Esophagus squamous epithelium (tissue), 4 donors: Measurements from ENCODE around the gene RCAN1.

Experiments
- CTCF ChIP-seq, 6 experiments: fragments of 450-650 bp in 4 of 6; fragments of 200-600 bp in 2 of 6; sonication (generic) in 2 of 6; IDR thresholded peaks; one replicate each; pipeline ENCODE4 v1.5.1; 2016 to 2019; ENCODE audit warnings: antibody characterized with exemption in 6 of 6, mild to moderate bottlenecking in 4 of 6, moderate library complexity in 4 of 6
- POLR2A ChIP-seq, 4 donors: fragments of 450-650 bp; IDR thresholded peaks; one replicate each; pipeline ENCODE4 v1.6.1; 2017; ENCODE audit warnings: antibody characterized with exemption in 4 of 4, mild to moderate bottlenecking in 4 of 4, moderate library complexity in 3 of 4

GRCh38 chr21:34536820-34537219 lies 78.1 kb downstream of the RCAN1 start:
- no peak for TF ChIP-seq CTCF (IDR thresholded peaks at IDR 0.05)
- TF ChIP-seq POLR2A (IDR thresholded peaks at IDR 0.05): no peak
